Stimulated activated CD8-positive, alpha-beta memory T cell treated with anti-CD3 and anti-CD28 coated beads, Interleukin-7, amount 100 ng/mL, for 4 hours (primary cell): ENCODE results near the gene RFXANK.
"Not testable (repeated sequence)": the region's sequence is repeated elsewhere in the genome, so short reads cannot be mapped to it uniquely, and the experiment has no call there.

Experiments
- DNase-seq, 2 donors: peaks; one replicate each; pipeline ENCODE4 v3.0.0-alpha.2; 2020; ENCODE audit warnings: low read depth in 2 of 2

The RFXANK gene

GRCh38 chr19:19170053-19170872 is 21.8 kb upstream of the RFXANK start, which contains the start of gene MEF2B:
MEF2B (minus strand) TSS chr19:19170263; CDS start chr19:19150735, 19,528 bp downstream.
- DNase-seq: peak; percentile 59

DNA sequence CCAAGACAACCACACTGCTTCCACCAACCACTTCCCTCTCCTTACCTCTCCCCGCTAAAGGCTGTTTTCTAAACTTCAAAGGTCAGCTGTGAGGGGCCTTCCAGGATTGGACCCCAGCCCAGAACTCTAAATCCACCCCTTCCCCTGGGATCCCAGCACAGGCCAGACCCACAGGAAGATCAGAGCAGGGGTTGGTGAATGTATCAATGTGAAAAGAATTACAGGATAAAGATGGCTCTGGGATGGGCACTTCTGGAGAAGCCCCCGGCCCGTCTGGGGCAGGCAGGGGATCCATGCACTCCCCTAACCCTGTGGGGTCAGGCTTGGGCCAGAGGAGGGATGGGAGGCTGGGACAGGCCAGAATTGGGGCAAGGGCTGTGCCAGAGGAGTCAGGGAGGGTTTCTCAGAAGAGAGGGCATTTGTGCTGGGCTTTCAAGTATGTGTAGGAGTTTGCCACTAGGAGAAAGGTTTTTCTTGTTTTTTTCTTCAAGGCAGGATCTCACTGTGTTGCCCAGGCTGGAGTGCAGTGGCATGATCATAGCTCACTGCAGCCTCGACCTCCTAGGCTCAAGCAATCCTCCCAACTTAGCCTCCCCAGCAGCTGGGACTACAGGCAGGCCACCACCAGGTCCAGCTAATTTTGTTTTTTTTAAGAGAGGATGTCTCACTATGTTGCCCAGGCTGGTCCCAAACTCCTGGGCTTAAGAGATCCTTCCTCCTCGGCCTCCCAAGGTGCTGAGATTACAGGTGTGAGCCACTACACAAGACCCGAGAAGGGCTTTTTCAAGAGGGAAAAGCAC is 21.0 kb upstream of the RFXANK start:
- DNase-seq: no peak

DNA sequence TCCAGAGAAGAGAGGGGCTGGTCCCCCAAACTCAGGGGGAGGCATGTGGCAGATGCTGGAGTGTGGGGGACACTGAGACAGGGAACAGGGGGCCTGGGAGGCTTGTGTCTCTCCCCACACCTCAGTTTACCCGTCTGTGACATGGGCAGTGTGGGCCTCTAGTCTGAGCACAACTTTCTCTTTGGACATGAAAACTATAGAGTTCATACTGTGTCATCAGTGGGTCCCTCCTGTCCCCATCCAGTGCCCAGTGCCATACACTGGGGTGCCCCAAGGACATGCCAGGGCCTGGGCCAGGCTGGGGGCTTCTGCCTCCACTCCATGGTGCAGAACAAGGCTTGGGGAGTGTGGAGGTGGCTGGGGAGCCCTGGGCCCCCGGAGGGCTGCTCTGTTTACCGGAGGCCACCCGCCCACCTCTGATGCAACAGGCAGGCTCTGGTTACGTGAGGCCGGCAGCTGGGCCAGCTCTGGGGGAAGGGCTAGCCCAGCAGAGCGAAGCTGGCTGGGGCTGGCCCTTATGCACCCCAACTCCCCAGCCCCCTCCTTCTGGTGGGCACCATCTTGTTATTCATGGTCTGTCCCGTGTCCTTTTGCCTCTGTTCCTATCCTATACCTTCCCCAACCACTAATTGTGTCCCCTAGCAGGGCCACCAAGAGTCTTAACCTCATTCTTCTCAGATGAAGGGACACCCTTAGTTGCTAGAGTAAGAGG is 20.1 kb upstream of the RFXANK start:
- no peak for DNase-seq

DNA sequence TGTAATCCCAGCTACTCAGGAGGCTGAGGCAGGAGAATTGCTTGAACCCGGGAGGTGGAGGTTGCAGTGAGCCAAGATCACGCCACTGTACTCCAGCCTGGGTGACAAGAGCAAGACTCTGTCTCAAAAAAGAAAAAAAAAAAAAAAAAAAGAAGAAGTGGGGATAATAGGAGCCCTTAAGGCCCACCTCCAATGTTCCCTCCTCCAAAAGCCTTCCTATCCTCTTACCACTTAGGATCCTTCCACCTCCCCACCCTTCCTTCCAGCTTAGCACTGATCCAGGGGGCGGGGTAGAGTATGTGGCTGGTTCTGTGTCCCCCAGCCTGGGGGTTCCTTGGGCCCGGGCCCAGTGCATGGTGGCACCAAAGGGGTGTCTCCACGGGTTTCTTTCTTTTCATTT is 18.8 kb upstream of the RFXANK start:
- not testable (repeated sequence) for DNase-seq

DNA sequence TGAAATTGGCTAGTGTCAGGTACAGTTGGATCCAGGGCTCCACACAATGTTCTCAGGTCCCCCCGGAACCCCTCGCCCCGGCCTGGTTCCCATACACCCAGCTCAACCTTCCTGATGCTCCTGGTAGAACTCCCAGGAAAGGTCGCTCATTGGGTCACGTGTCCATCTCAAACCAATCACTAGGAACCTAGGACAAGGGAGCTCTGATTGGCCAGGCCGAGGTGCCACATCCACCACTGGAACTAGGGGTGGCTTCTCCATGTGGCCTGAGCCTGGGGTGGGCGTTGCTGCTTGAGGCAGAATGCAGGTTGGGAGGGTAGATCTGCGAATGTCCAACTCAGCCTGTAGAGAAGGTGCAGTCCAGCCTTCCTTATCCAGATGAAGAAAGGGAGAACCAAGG is 15.1 kb upstream of the RFXANK start:
- DNase-seq: no peak

DNA sequence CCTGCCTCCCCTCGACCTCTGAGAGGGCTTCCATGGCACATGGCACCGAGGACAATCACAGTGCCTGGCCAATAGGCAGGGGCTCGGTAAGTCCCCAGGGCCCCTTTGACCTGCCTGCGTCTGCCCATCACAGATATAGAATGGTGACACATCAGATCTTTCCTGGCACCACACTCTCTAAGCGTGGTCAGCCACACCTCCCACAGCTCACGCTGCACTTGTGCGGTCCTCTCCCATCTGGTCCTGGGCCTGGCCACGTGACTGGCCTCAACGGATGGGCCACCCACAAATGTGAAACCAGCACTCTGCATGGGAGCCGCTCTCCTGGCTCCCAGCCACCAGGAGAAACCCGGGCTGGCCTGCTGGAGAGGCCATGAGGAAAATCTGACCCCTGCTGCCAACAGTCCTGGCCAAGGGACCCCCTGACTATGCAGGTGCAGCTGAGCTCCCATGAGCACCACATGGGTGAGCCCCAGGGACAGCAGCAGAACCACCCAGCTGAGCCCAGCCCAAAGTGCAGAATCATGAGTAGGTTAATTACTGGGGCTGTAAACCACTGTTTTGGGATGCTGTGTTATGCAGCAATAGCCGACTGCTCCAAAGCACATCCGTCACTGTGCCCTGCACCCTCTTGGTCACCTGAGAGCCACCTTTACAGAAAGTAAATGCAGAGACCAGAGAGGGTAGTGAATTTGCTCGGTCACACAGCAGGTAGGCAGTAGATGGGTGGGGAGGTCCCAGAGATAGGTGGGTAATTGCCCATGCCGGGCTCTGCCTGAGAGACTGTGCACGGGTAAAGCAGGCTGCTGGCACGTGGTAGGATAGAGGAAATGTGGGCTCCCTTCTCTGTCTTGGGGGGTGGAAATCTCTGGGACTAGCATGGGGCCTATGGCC is 12.3 kb upstream of the RFXANK start:
- no peak for DNase-seq

DNA sequence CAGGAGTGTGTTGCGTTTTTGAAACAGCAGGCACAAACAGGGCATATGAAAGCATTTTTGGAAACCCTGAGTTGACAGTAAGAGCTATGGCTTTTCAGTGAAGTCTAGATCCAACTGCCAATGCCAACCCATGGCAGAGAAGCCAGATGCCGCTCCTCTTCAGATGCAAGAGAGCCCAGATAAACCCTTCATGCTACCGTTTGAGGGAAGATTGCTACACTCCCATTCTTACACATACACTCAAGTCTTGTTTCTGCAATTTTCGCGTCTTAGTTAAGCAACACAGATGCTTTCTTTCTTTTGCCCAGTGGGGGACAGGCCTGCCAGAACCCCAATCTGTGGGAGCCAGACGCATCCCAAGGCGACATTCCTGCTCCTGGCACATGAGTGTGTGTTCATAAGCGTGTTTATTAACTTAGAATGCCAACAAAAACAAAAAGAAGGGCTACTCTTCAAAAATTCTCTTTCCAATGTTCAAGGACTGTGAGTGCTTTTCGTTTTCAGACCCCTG is 10.5 kb upstream of the RFXANK start:
- no peak for DNase-seq

GRCh38 chr19:19185853-19186740 is 6.0 kb upstream of the RFXANK start:
- DNase-seq: peak; percentile 34 to 39

DNA sequence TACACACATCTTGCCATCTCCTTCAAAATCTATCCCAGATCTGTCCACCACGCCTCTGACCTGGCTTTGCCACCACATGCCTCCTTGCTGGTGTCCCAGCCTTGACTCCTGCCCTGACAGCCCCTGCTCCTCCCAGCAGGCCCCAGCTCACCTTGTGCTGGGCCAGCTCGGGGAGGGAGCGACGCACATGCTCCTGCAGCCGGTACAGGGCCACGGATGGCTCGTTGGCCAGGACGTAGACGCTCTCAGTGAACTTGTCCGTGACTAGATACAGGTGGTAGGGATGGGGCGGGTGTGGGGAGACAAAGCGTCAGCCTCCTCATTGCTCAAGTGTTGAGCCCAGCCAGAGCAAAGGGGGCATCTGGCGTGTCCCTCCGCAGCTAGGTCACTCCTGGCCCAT is 5.3 kb upstream of the RFXANK start:
- no peak for DNase-seq

DNA sequence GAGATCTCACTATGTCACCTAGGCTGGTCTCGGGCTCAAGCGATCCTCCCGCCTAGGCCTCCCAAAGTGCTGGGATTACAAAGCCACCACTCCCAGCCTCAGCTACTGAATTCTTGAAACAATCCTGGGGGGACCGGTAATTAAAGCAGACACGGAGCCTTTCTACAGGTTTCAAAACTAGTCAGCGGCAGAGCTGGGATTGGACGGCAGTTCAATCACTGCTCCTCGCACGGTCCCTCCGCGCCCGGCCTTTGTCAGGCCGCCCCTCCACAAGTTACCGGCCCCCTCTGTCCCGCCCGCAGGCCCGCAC is 335 bp upstream of the RFXANK start:
- DNase-seq: no peak

GRCh38 chr19:19192910-19193423 is 909 bp downstream of the RFXANK start:
- DNase-seq: no peak

DNA sequence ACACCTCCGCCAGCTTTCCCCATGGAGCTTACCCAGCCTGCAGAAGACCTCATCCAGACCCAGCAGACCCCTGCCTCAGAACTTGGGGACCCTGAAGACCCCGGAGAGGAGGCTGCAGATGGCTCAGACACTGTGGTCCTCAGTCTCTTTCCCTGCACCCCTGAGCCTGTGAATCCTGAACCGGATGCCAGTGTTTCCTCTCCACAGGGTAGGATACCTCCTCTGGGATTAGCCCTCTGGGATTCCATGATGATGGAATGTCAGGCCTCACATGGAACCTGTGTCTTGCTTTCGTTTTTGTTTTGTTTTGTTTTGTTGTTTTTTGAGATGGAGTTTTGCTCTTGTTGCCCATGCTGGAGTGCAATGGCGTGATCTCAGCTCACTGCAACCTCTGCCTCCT is 1.9 kb downstream of the RFXANK start:
- DNase-seq: no peak

- DNase-seq: no peak
Measured at GRCh38 chr19:19201697-19202630, 9.9 kb downstream of the RFXANK start.

DNA sequence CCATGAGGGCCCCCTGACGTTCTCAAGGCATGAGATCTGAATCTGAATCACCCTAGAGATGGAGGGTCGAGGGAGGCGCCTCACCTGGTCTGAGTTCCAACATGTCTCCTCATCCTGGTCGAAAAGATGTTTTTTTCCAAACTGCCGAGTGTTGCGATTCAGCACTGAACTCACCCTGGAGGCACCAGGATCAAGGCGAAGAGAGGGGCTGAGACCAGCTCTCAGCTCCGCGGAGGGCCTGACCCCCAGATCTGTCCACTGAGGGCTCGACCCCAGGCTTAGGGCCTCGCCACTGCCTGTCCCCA is 10.6 kb downstream of the RFXANK start:
- DNase-seq: no peak

- DNase-seq: peak; percentile 86 to 89
Measured at GRCh38 chr19:19203012-19203856, 11.2 kb downstream of the RFXANK start, which contains the start of gene NR2C2AP. NR2C2AP (minus strand) TSS chr19:19203414; CDS start chr19:19203060, 354 bp downstream.

GRCh38 chr19:19204181-19204580 is 12.1 kb downstream of the RFXANK start:
- DNase-seq: no peak

GRCh38 chr19:19205416-19206410 is 13.7 kb downstream of the RFXANK start:
- no peak for DNase-seq
